NB4 (cell line): ENCODE results near the gene COL9A3.
A peak's percentile ranks its signal among the peaks of the same experiment; 100 is the strongest.

Source experiments
- DNase-seq: peaks from one replicate; pipeline ENCODE4 v3.0.0; 2010; ENCODE audit warnings: low read depth
- H3K4me3 ChIP-seq: one replicate; pipeline ENCODE4 v1.5.1; 2011; ENCODE audit warnings: mild to moderate bottlenecking, low read depth, low read length, moderate library complexity
- CTCF ChIP-seq: IDR thresholded peaks from one replicate; pipeline ENCODE4 v1.5.1; 2012; ENCODE audit warnings: low read depth, low read length
- MAX ChIP-seq: IDR thresholded peaks from 2 replicates; pipeline ENCODE4 v1.6.1; 2011; ENCODE audit warnings: low read depth, low read length
- MYC ChIP-seq: IDR thresholded peaks from 2 replicates; pipeline ENCODE4 v1.6.1; 2011; ENCODE audit warnings: low read depth, low read length
- POLR2A ChIP-seq: IDR thresholded peaks from 2 replicates; pipeline ENCODE4 v1.6.1; 2011; ENCODE audit warnings: mild to moderate bottlenecking; ENCODE audit not compliant: insufficient read length; ENCODE audit errors: extremely low read depth

COL9A3 gene

GRCh38 chr20:62808211-62808865, 8.5 kb upstream of the COL9A3 start:
- no peak overlapping the region for H3K4me3 ChIP-seq
- DNase-seq: peak; percentile 73
- TF ChIP-seq CTCF (peak; percentile 89), MYC (no peak), MAX (no peak), POLR2A (no peak)

- no peak for DNase-seq
- TF ChIP-seq MAX: no peak
- TF ChIP-seq CTCF: no peak
- no peak for TF ChIP-seq POLR2A
- TF ChIP-seq MYC: no peak
- no peak overlapping the region for H3K4me3 ChIP-seq
Measured at GRCh38 chr20:62809530-62810428, 7.1 kb upstream of the COL9A3 start.

GRCh38 chr20:62811320-62811719, 5.5 kb upstream of the COL9A3 start:
- DNase-seq: no peak
- H3K4me3 ChIP-seq: no peak overlapping the region
- TF ChIP-seq CTCF (no peak), POLR2A (no peak), MAX (no peak), MYC (no peak)

- TF ChIP-seq POLR2A (no peak), MYC (no peak), MAX (no peak), CTCF (no peak)
- H3K4me3 ChIP-seq: no peak overlapping the region
- no peak for DNase-seq
Measured at GRCh38 chr20:62811720-62812119, 5.1 kb upstream of the COL9A3 start.

GRCh38 chr20:62812181-62812906, 4.5 kb upstream of the COL9A3 start:
- no peak overlapping the region for H3K4me3 ChIP-seq
- TF ChIP-seq MYC (no peak), CTCF (no peak), POLR2A (no peak), MAX (no peak)
- no peak for DNase-seq

GRCh38 chr20:62812907-62813200, 4.0 kb upstream of the COL9A3 start:
- no peak overlapping the region for H3K4me3 ChIP-seq
- TF ChIP-seq POLR2A (no peak), MYC (no peak), CTCF (no peak), MAX (no peak)
- no peak for DNase-seq
